Aorta (tissue), 5 donors: ENCODE measurements around the gene GNB3. TPM values are rescaled to one million over a fixed set of nuclear protein-coding genes. Genes with fewer than 3 reads are reported as not detected.
A peak's percentile ranks its signal among the peaks of the same experiment; 100 is the strongest.

Experiments used
- ATAC-seq: fragments of 200-7000 bp; cut with Tn5 transposase; one replicate; pipeline ENCODE4 v1.9.1; 2022; ENCODE audit warnings: moderate library complexity; ENCODE audit not compliant: low FRiP score
- DNase-seq, 2 donors: peaks; one replicate each; pipeline ENCODE4 v3.0.0-alpha.2; 2020
- H3K27ac ChIP-seq, 2 donors: one replicate each; pipeline ENCODE4 v1.5.1; 2013; ENCODE audit warnings: low read length in 2 of 2, mild to moderate bottlenecking in 2 of 2, moderate library complexity in 2 of 2, control low read depth in 1 of 2, inconsistent platforms in 1 of 2, low read depth in 1 of 2
- H3K27me3 ChIP-seq, 2 donors: one replicate each; pipeline ENCODE4 v1.6.1; 2013; ENCODE audit warnings: control low read depth in 1 of 2, low read length in 1 of 2, mild to moderate bottlenecking in 1 of 2, moderate library complexity in 1 of 2; ENCODE audit not compliant: insufficient read depth in 2 of 2, control insufficient read depth in 1 of 2
- H3K36me3 ChIP-seq, 2 donors: one replicate each; pipeline ENCODE4 v1.6.1; 2013; ENCODE audit warnings: control low read depth in 1 of 2, low read length in 1 of 2, mild to moderate bottlenecking in 1 of 2; ENCODE audit not compliant: insufficient read depth in 2 of 2, control insufficient read depth in 1 of 2
- H3K4me1 ChIP-seq, 2 donors: one replicate each; pipeline ENCODE4 v1.6.1; 2013; ENCODE audit warnings: low read length in 2 of 2, control low read depth in 1 of 2, mild to moderate bottlenecking in 1 of 2, moderate library complexity in 1 of 2; ENCODE audit not compliant: insufficient read depth in 2 of 2, control insufficient read depth in 1 of 2
- H3K4me3 ChIP-seq, 2 donors: one replicate each; pipeline ENCODE4 v1.5.1; 2013; ENCODE audit warnings: low read length in 2 of 2, control low read depth in 1 of 2, mild to moderate bottlenecking in 1 of 2
- H3K9me3 ChIP-seq: one replicate; pipeline ENCODE4 v1.6.1; 2013; ENCODE audit warnings: mild to moderate bottlenecking, low read length; ENCODE audit not compliant: control insufficient read depth
- WGBS, 2 donors: extraction: QIAGEN DNeasy Blood & Tissue Kit; methylation state at CpG; one replicate each; pipeline ENCODE4 v1.1.7; 2013; 5-methylcytosine and 5-hydroxymethylcytosine counted together
- intact Hi-C, 2 donors: fragments of 100-400 bp; cut with DNase I; formaldehyde crosslinking; loops; one replicate each; pipeline versions ENCODE4 v1.14.2 to v1.15.0; 2022
- polyA plus RNA-seq, 2 donors: library from polyadenylated mRNA; stranded (reverse); fragments of 200-250 nt; gene quantifications; one replicate each; pipeline ENCODE4 v1.2.3, GENCODE V29; 2013
- total RNA-seq, 2 donors: library from RNA; stranded (reverse); fragmentation: NEBNext Ultra II Directional; extraction: Animal tissue kit (Norgen Biotek cat#: 25700); gene quantifications; one replicate each; pipeline ENCODE4 v1.2.1, GENCODE V29; 2021
- donor health status: healthy with polysubstance abuse.
- donor health status: Bipolar disorder and iron deficiency.
- donor health status: DM: no; HTN: no; CAD: no.
- donor health status: DM: no; HTN: no; CAD: no.
- donor health status: DM: yes; HTN: yes; CAD: no.

The GNB3 gene
- total and polyA plus RNA-seq, 4 donors = 6.0 to 32.9 (median 10.9) TPM

DNA sequence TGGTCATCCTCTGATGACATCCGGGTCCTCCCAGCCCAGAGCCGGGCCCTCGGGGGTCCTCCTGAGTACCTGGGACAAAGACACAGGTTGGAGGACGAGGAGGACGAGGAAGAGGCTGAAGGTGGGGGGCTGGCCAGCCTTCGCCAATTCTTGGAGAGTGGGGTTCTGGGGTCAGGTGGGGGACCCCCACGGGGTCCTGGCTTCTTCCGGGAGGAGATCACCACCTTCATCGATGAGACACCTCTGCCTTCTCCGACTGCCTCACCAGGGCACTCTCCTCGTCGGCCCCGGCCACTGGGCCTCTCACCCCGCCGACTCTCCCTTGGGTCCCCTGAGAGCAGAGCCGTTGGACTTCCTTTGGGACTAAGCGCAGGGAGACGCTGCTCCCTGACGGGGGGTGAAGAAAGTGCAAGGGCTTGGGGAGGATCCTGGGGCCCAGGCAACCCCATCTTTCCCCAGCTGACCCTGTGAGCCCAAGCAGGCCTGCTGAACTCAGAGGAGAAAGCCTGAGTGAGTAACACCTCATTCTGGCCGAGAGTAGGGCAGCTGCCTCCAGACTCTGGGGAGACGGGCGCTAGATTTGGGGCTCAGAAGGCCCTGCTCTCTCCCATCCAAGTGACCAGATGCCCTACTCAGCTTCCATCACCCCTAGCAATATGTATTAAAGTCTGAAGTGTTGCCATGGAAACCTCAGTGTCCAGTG is 13.8 kb upstream of the GNB3 start:
- ATAC-seq (no peak), DNase-seq (peak; percentile 48 to 66)
- Histone ChIP-seq H3K9me3 (no peaks in the 10 kb centered on the region), H3K4me3 (no peak overlapping the region), H3K27ac (no peak overlapping the region), H3K36me3 (peaks cover 0 to 2% of the 10 kb centered on the region in 2 donors), H3K4me1 (no peaks in the 10 kb centered on the region), H3K27me3 (no peaks in the 10 kb centered on the region)
- intact Hi-C loops = loop anchor here (5.0 to 10.0 kb wide), 4 partner anchors 75 to 212 kb away; partner anchors contain the start of gene MLF2 (in 2 of the 2)
- WGBS, 2 donors = 66 to 68% methylated on average over 22 of the region's 22 CpGs

DNA sequence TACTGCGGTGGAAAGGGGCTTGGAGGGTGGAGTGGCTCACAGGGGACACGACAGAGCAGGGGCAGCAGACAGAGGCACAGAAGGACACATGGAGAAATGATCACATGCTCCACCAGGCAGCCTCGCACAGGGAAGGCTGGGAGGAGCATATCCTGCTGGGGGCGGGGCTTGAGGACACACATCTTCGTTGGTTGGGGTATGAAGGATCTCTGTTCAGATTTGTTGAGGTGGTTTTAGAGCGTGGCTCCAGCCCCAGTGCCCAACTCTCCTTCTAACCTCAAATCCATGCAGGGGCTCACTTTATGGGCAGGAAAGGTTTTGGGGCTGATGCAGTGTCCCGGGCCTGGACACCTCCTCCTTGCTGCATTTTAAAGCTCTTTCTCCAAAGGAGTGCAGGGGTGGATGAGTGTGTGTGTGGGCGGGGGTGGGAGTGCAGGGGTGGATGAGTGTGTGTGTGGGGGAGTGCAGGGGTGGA is 13.3 kb upstream of the GNB3 start:
- H3K27ac ChIP-seq = no peak overlapping the region
- H3K4me1 ChIP-seq = no peaks in the 10 kb centered on the region
- intact Hi-C loops = loop anchor here (5.0 to 10.0 kb wide), 4 partner anchors 75 to 213 kb away; partner anchors contain the start of gene MLF2 (in 2 of the 2)
- ATAC-seq (peak; percentile 68), DNase-seq (peak; percentile 90 to 94)
- 2 to 3% methylated on average over 8 of the region's 8 CpGs for WGBS, 2 donors
- no peaks in the 10 kb centered on the region for H3K27me3 ChIP-seq
- H3K9me3 ChIP-seq = no peaks in the 10 kb centered on the region
- H3K4me3 ChIP-seq = no peak overlapping the region
- H3K36me3 ChIP-seq = peaks cover 0 to 2% of the 10 kb centered on the region in 2 donors

DNA sequence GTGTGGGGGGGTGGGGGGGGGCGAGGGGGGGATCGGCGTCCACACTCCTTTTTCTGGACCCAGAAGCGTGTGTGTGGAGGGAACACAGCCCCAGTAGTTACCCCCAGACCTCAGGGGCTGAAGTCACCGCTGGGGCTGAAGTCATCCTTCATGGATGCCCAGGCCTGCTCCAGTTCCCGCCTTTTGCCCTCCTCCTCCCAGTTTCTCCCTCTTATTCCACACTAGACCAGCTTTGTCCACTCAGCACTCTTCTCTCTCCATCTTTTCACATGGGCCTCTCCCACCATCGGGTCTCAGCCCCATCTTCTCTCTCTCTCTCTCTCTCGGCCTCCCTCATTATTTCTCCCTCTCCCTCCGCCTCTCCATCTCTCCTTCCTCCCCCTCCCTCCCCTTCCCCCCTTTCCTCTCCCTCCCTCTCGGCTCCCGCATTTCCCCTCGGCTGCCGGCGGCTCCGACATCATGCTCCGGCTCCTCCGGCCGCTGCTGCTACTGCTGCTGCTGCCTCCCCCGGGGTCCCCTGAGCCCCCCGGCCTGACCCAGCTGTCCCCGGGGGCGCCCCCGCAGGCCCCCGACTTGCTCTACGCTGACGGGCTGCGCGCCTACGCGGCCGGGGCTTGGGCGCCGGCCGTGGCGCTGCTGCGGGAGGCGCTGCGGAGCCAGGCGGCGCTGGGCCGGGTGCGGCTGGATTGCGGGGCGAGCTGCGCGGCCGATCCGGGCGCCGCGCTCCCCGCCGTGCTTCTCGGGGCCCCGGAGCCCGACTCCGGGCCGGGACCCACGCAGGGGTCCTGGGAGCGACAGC is 12.5 kb upstream of the GNB3 start, which contains the start of gene P3H3:
P3H3 (plus strand) TSS at position 426 of the 799 bp plus-strand sequence; CDS start at position 460, 34 bp downstream.
- Histone ChIP-seq H3K27me3 (no peaks in the 10 kb centered on the region), H3K9me3 (no peaks in the 10 kb centered on the region), H3K4me1 (no peaks in the 10 kb centered on the region), H3K4me3 (peak within 1 kb of the TSS; percentile 90 to 92), H3K36me3 (peaks cover 0 to 2% of the 10 kb centered on the region in 2 donors), H3K27ac (peak within 1 kb of the TSS; percentile 71 to 87)
- ATAC-seq (peak; percentile 1), DNase-seq (peak; percentile 61 to 78)
- WGBS, 2 donors = 0 to 1% methylated on average over 53 to 60 of the region's 60 CpGs
- intact Hi-C loops = loop anchor here (5.0 to 10.0 kb wide), 4 partner anchors 76 to 213 kb away; partner anchors contain the start of gene MLF2 (in 2 of the 2)

DNA sequence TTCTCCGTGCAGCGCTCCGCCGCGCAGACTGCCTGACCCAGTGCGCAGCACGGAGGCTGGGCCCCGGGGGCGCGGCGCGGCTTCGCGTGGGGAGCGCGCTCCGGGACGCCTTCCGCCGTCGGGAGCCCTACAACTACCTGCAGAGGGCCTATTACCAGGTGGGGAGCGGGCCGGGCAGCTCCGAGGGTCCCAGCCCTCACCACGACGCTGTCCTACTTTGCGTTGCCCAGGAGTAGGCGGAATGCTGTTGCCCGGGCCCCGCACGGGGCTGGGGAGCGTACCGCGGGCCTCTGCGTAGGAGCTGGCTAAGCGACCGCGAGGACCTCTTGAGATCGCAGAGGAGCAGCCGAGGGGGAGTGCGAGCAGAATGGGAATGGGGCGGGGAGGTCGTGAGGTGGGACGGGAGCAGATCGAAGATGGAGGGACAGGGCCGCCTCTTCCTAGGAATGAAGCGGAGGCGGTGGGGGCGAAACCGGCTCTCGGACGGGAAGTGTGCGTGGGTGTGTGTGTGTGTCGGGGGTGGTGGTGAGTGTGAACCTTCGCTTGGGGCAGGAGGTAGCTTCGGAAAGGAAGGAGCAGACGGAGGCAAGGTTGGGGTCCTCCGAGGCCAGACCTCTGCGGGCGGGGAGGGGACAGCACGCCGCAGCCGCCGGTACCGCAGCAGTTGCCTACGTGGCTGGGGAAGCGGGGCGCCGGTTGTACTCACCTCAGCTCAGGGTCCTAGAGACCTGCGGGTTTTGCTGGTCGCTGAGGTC is 11.8 kb upstream of the GNB3 start:
- intact Hi-C loops = loop anchor here (5.0 to 10.0 kb wide), 4 partner anchors 77 to 214 kb away; partner anchors contain the start of gene MLF2 (in 2 of the 2)
- Histone ChIP-seq H3K36me3 (peaks cover 0 to 2% of the 10 kb centered on the region in 2 donors), H3K9me3 (no peaks in the 10 kb centered on the region), H3K4me1 (no peaks in the 10 kb centered on the region), H3K4me3 (peak overlapping the region; percentile 90 to 92), H3K27ac (peak overlapping the region; percentile 71 to 87), H3K27me3 (no peaks in the 10 kb centered on the region)
- 0 to 1% methylated on average over 70 to 71 of the region's 71 CpGs for WGBS, 2 donors
- DNase-seq (peak; percentile 70 to 86), ATAC-seq (peak; percentile 57)

DNA sequence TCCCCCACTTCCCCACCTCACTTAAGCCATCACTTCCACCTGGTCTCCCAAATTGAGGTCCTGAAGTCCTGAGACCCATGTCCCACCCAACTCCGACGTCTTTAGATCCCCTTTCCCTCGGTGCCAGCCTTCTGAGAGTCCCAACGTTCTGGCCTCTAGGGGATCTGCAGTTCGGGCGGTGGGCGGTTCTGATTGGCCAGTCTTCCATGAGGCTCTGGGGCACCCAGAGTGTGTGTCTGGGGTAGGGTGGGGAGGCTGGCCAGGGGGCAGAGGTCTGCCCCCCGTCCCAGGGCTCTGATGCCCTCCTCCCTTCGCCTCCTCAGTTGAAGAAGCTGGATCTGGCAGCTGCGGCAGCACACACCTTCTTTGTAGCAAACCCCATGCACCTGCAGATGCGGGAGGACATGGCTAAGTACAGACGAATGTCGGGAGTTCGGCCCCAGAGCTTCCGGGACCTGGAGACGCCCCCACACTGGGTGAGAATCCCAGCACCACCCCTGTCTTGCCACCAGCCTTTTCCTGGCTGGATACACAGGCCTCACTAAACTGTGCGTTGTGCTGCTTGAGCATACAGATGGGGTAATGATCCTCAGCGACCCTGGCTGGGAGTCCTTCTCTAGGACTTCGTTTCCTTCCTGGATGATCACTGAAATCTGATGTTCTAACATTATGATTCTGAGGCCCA is 11.0 kb upstream of the GNB3 start:
- Histone ChIP-seq H3K36me3 (peaks cover 0 to 2% of the 10 kb centered on the region in 2 donors), H3K27me3 (no peaks in the 10 kb centered on the region), H3K9me3 (no peaks in the 10 kb centered on the region), H3K4me3 (peak overlapping the region; percentile 90 to 92), H3K27ac (peak overlapping the region in 1 of 2 donors; percentile 71), H3K4me1 (no peaks in the 10 kb centered on the region)
- ATAC-seq = no peak
- intact Hi-C loops = loop anchor here (5.0 to 10.0 kb wide), 4 partner anchors 77 to 215 kb away; partner anchors contain the start of gene MLF2 (in 2 of the 2)
- 13 to 17% methylated on average over 19 of the region's 19 CpGs for WGBS, 2 donors
- peak in 1 of 2 donors; percentile 53 for DNase-seq

DNA sequence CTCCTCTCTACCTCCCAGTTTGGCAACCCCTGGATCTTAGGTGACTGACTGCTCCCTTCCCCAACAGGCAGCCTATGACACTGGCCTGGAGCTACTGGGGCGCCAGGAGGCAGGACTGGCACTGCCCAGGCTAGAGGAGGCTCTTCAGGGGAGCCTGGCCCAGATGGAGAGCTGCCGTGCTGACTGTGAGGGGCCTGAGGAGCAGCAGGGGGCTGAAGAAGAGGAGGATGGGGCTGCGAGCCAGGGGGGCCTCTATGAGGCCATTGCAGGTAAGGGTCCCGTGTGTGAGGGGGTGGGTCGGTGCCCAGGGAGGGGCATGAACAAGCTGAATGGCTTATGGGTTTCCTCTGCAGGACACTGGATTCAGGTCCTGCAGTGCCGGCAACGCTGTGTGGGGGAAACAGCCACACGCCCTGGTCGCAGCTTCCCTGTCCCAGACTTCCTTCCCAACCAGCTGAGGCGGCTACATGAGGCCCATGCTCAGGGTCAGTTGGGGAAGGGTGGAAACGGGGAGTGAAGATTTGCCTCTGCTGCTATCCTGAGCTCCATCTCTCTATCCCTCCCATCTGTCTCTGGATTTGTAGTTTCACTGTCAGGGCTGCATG is 10.3 kb upstream of the GNB3 start:
- no peak overlapping the region for H3K4me3 ChIP-seq
- 83 to 84% methylated on average over 11 of the region's 11 CpGs for WGBS, 2 donors
- no peaks in the 10 kb centered on the region for H3K27me3 ChIP-seq
- H3K36me3 ChIP-seq = peaks cover 0 to 2% of the 10 kb centered on the region in 2 donors
- ATAC-seq (no peak), DNase-seq (peak; percentile 47 to 71)
- H3K9me3 ChIP-seq = no peaks in the 10 kb centered on the region
- intact Hi-C loops = no loop called here
- no peak overlapping the region for H3K27ac ChIP-seq
- H3K4me1 ChIP-seq = no peaks in the 10 kb centered on the region

DNA sequence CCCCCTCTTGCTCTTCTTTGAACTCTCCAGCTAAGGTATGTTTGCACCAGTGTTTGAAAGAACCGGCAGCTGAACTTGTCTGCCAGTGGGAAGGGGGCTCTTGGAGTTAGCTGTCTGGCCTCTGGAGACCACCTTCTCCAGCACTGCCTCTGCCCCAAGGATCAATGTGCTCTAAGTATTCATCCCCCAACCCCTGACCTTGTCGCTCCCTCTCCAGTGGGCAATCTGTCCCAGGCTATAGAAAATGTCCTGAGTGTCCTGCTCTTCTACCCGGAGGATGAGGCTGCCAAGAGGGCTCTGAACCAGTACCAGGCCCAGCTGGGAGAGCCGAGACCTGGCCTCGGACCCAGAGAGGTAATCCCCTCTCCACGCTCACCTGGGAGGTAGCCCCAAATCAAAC is 9.7 kb upstream of the GNB3 start:
- H3K9me3 ChIP-seq = no peaks in the 10 kb centered on the region
- no peaks in the 10 kb centered on the region for H3K27me3 ChIP-seq
- H3K4me3 ChIP-seq = no peak overlapping the region
- H3K4me1 ChIP-seq = no peaks in the 10 kb centered on the region
- no peak for ATAC-seq
- H3K27ac ChIP-seq = no peak overlapping the region
- intact Hi-C loops = no loop called here
- 80 to 84% methylated on average over 6 of the region's 6 CpGs for WGBS, 2 donors
- DNase-seq = peak in 1 of 2 donors; percentile 38
- peaks cover 0 to 2% of the 10 kb centered on the region in 2 donors for H3K36me3 ChIP-seq
